ENCODE measurements around the gene GHR.
"Not testable (repeated sequence)": the region's sequence is repeated elsewhere in the genome, so short reads cannot be mapped to it uniquely, and the experiment has no call there.

GHR gene

GRCh38 chr5:42703238-42703637 lies 280.0 kb downstream of the GHR start:
- DNase-seq = no peak

- DNase-seq = no peak
Measured at GRCh38 chr5:42715785-42716184, 292.5 kb downstream of the GHR start.

- no peak for DNase-seq
Measured at GRCh38 chr5:42718591-42718990, 295.4 kb downstream of the GHR start.

GRCh38 chr5:42719034-42719433 lies 295.8 kb downstream of the GHR start:
- no peak for DNase-seq

- no peak for DNase-seq
Measured at GRCh38 chr5:42720251-42720650, 297.0 kb downstream of the GHR start.

- DNase-seq = no peak
Measured at GRCh38 chr5:42721484-42721883, 298.2 kb downstream of the GHR start.

GRCh38 chr5:42734531-42735058 lies 311.4 kb downstream of the GHR start:
- DNase-seq = not testable (repeated sequence)

- DNase-seq = no peak
Measured at GRCh38 chr5:42740920-42741319, 317.7 kb downstream of the GHR start.

DNA sequence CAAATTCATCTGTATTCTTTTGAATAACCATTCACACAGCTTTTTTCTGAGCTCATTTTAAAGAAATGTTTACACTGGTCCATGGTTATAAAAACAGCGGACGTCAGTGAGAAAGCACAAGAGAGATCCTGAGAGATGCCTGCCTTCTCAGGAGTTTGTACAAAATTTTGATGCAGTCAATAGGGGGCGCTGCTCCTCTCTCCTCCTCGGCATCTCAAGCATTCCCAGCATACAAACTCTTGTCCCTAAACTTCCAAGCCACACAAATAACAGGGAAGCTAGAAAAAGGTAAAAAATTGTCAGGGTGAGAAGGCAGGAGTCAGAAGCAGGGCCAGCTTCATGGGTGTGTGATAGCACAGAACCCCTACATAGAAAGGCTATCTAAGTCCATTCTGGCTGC lies 322.2 kb downstream of the GHR start:
- peak in 5 of 51 donors; percentile 0 to 34 (median 9) for DNase-seq

- no peak for DNase-seq
Measured at GRCh38 chr5:42745856-42746255, 322.6 kb downstream of the GHR start.

- no peak for DNase-seq
Measured at GRCh38 chr5:42749020-42749419, 325.8 kb downstream of the GHR start.

GRCh38 chr5:42750507-42750906 lies 327.3 kb downstream of the GHR start:
- no peak for DNase-seq

DNA sequence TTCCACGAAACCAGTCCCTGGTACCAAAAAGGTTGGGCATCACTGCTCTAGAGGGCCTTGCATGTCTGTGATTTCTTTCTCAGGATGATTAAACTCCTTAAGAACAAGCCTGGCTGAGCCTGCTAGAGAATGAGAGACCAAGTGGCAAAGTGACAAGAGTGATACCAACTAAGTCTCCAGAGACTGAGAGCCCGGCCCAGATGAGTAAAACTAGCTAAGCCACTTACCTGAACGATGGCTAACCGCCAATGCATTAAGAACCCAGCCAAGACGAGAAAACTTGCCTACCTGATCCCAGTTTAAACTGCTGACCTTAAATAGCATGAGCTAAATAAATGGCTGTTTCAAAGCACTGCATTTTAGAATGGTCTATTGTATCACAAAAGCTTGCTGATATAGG lies 327.8 kb downstream of the GHR start:
- DNase-seq = no peak

GRCh38 chr5:42753099-42753498 lies 329.9 kb downstream of the GHR start:
- DNase-seq = no peak

GRCh38 chr5:42756606-42757601 lies 333.7 kb downstream of the GHR start, which contains the start of gene CCDC152:
CCDC152 (plus strand) TSS chr5:42756818; CDS start chr5:42759122, 2,304 bp downstream.
- DNase-seq = peak in 23 of 51 donors; percentile 0 to 46 (median 12)

GRCh38 chr5:42759456-42759855 lies 336.2 kb downstream of the GHR start:
- DNase-seq = no peak

DNA sequence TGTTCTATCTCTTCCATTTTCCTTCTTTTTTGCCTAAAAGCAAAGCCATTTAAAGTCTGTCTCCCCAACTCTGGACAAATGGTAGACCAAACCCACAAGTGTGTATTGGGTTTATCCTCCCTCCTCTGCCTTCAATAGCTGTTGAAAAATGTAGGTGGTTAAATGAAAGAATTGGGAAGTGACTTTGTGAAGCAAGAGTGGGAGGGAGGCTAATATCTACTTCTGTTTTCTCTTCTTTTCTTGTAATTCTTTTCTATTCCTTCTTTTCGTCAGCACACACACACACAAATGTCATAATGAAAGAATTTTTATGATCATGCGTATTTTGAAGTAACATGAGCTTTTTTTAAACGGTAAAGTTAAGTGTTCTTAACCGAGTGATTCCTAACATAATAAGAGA lies 337.2 kb downstream of the GHR start:
- no peak for DNase-seq

DNA sequence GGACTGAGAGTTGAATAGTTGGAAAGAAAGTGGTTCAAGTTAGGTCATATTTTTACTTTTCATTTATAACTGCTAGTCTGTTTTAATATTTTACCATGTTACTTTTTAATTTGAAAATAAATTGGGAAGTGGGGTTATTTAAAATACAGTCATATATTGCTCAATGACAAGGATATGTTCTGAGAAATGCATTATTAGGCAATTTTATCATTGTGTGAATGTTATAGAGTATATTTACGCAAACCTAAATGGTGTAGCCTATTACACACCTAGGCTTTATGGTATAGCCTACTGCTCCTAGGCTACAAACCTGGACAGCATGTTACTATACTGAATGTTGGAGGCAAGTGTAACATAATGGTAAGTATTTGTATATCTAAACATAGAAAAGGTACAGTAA lies 338.6 kb downstream of the GHR start:
- no peak for DNase-seq

GRCh38 chr5:42767491-42768105 lies 344.4 kb downstream of the GHR start:
- peak in 1 of 51 donors; percentile 29 for DNase-seq

DNA sequence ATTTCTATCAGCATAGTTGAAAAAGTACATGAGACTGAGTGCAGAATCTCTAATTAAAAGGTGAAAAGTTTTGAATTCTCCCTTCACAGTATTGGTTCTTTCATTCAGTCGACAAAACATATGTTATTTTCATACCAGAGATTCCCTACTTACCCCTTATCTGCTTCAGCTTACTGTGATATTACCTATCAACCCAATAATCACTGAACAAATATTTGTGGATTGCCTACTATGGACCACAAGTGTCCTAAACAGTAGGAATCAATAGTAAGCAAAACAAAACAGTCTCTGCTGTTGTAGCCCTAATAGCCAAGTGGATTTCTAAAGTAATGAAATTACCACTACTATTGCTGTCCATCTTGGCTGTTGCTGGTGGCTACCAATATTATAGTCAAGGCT lies 344.9 kb downstream of the GHR start:
- DNase-seq = no peak

DNA sequence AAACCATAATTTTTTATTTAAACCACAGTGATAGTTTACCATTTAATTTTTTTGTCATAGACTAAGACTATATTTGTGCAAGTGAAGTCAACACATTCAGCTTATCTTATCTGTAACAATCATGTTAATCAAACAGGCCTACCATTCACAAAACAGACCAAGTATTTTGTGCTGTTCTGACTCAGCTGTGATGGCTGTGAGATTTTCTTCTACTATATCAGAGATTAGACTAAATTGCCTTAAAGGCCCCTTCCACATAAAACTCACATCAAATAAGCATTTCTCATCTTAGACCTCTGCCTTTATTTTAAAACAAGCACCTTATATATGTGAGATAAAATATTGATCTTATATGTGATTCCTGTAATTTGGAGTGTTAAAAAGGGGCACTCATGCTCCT lies 346.8 kb downstream of the GHR start:
- no peak for DNase-seq

Data from hypothalamus (tissue), 51 donors.